CD4-positive, CD25-positive, alpha-beta regulatory T cell (primary cell): ENCODE measurements around the gene NPB. TPM values are rescaled to one million over a fixed set of nuclear protein-coding genes. Genes with fewer than 3 reads are reported as not detected.

Experiments used
- ATAC-seq, 2 donors: fragments of 150-1000 bp; cut with Tn5 transposase; one replicate each; pipeline ENCODE4 v1.10.0; 2021; ENCODE audit warnings: low read depth in 2 of 2, moderate number of reproducible peaks in 2 of 2, moderate library complexity in 1 of 2
- DNase-seq, 3 donors: peaks; one replicate each; pipeline versions ENCODE4 v3.0.0 to v3.0.0-alpha.2; 2012 to 2022; ENCODE audit warnings: mixed read lengths in 1 of 3
- H3K27ac ChIP-seq: one replicate; pipeline ENCODE4 v1.7.0; 2013; ENCODE audit warnings: mild to moderate bottlenecking, low read length; ENCODE audit not compliant: insufficient read depth, poor library complexity, severe bottlenecking
- H3K27me3 ChIP-seq: one replicate; pipeline ENCODE4 v1.7.0; 2013; ENCODE audit warnings: low read length; ENCODE audit not compliant: control insufficient read depth, insufficient read depth
- H3K36me3 ChIP-seq: one replicate; pipeline ENCODE4 v1.7.0; 2013; ENCODE audit warnings: mild to moderate bottlenecking, low read length, moderate library complexity; ENCODE audit not compliant: control insufficient read depth, insufficient read depth
- H3K4me1 ChIP-seq: 2 replicates; pipeline ENCODE4 v1.7.0; 2013; ENCODE audit warnings: mild to moderate bottlenecking, low read length; ENCODE audit not compliant: insufficient read depth, control insufficient read depth, poor library complexity, severe bottlenecking
- H3K4me3 ChIP-seq: one replicate; pipeline ENCODE4 v1.7.0; 2013; ENCODE audit warnings: low read depth, mild to moderate bottlenecking, low read length, moderate library complexity
- H3K9me3 ChIP-seq, 2 experiments: 1 replicate in 1 of 2; 2 replicates in 1 of 2; pipeline ENCODE4 v1.7.0; 2013; ENCODE audit warnings: low read length in 2 of 2, mild to moderate bottlenecking in 1 of 2, moderate library complexity in 1 of 2; ENCODE audit not compliant: control insufficient read depth in 2 of 2
- H3K27ac Mint-ChIP-seq, 3 donors: one replicate each; pipeline ENCODE4 v1.8.0; 2020 to 2022; ENCODE audit warnings: mild to moderate bottlenecking in 3 of 3, mixed read lengths in 3 of 3, moderate library complexity in 2 of 3
- H3K27me3 Mint-ChIP-seq: one replicate; pipeline ENCODE4 v1.8.0; 2022; ENCODE audit warnings: mild to moderate bottlenecking, mixed read lengths
- H3K36me3 Mint-ChIP-seq: one replicate; pipeline ENCODE4 v1.8.0; 2020; ENCODE audit warnings: mixed read lengths
- H3K4me1 Mint-ChIP-seq, 4 donors: one replicate each; pipeline ENCODE4 v1.8.0; 2020 to 2022; ENCODE audit warnings: mixed read lengths in 4 of 4, mild to moderate bottlenecking in 1 of 4
- H3K4me3 Mint-ChIP-seq, 4 donors: one replicate each; pipeline ENCODE4 v1.8.0; 2020 to 2022; ENCODE audit warnings: mild to moderate bottlenecking in 4 of 4, mixed read lengths in 4 of 4, moderate library complexity in 3 of 4
- H3K9me3 Mint-ChIP-seq, 7 donors: one replicate each; pipeline ENCODE4 v1.8.0; 2020 to 2022; ENCODE audit warnings: mixed read lengths in 7 of 7, mild to moderate bottlenecking in 3 of 7, moderate library complexity in 2 of 7
- polyA plus RNA-seq, 4 donors: library from polyadenylated mRNA; unstranded; fragments of 300-500 nt; fragmentation: Illumina TruSeq; gene quantifications; one replicate each; pipeline ENCODE4 v1.2.3, GENCODE V29; 2021
- total RNA-seq: library from RNA; stranded (reverse); gene quantifications from one replicate; pipeline ENCODE4 v1.2.3, GENCODE V29; 2022

NPB gene
- total and polyA plus RNA-seq, 5 donors from 2014 or later = 0.10 TPM; not detected in 4

DNA sequence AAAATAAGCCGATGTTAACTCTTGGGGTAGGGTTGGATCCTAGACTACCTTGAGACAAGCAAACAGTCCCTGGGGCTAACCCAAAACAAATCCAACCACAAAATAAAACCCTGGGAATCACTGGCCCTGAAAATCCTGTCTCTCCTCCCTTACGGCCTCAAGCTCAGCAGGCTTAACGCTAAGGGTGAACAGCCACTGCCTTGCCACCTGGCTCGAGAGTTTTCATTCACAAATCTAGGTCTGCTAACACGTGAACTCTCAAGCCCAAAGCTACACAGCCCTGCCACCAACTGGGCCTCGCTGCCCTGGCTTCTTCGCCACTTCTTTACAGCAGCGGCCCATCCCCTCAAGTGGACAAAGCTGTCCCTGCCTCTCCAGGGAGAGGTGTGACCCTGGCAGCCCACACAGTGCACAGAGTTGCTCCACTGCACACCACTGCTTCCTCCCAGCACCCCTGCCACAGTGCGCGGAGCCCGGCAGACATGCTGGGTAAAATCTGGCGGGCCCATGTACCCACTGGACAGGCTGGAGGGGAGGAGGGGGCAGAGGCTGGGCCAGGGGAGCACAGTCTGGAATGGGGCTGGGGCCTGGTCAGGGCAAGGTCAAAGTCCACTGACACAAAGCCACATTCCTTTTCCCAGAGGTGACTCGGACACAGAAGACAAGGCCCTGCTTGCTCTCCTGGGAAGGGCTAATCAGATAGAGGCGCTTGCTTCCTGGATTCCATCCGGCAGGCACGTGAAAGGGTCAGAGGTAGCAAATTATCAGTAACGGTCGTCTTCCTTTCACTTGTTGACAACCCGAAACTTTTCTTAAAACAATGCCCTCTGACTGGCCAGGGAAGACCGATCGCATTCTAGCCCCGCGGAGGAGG, 8.2 kb downstream of the NPB start:
- Mint-ChIP-seq H3K36me3 (peaks cover 9% of the 10 kb centered on the region), H3K4me1 (peaks cover 0 to 15% (median 3%) of the 10 kb centered on the region in 4 donors), H3K4me3 (peak overlapping the region; percentile 75 to 88 (median 86)), H3K27me3 (no peaks in the 10 kb centered on the region), H3K9me3 (no peaks in the 10 kb centered on the region), H3K27ac (peak overlapping the region in 1 of 3 donors; percentile 78)
- Histone ChIP-seq H3K4me3 (peak overlapping the region; percentile 65), H3K27ac (no peak overlapping the region), H3K9me3 (no peaks in the 10 kb centered on the region), H3K27me3 (no peaks in the 10 kb centered on the region), H3K4me1 (peaks cover 18% of the 10 kb centered on the region), H3K36me3 (peaks cover 28% of the 10 kb centered on the region)
- DNase-seq (no peak), ATAC-seq (no peak)

DNA sequence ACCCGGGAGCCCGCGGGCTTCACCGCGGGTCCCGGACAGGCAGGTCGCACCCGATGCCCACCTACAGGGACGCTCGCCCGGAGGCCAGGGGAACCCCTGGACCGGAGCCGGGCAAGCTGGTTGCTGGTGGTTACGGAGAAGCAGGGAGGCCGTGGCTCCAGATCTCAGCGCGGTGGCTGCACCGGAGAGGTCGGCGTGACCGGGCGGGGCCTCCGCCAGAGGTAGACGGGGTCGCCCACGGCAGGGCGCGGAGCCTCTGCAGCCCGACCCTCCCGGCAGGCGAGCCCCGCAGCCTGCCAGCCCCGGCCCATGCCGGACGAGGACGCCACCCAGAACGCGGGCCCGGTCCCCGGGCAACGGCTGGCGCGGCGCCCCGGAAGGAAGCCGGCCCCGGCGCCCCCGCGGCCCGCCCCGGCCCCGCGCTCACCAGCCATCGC, 8.8 kb downstream of the NPB start:
- Histone ChIP-seq H3K4me3 (peak overlapping the region; percentile 65), H3K4me1 (peaks cover 20% of the 10 kb centered on the region), H3K36me3 (peaks cover 34% of the 10 kb centered on the region), H3K9me3 (no peaks in the 10 kb centered on the region), H3K27me3 (no peaks in the 10 kb centered on the region), H3K27ac (no peak overlapping the region)
- H3K27ac Mint-ChIP-seq = no peak overlapping the region
- H3K9me3 Mint-ChIP-seq = no peaks in the 10 kb centered on the region
- H3K4me3 Mint-ChIP-seq = peak overlapping the region; percentile 75 to 88 (median 86)
- no peaks in the 10 kb centered on the region for H3K27me3 Mint-ChIP-seq
- H3K4me1 Mint-ChIP-seq = peaks cover 0 to 17% (median 4%) of the 10 kb centered on the region in 4 donors
- DNase-seq (no peak), ATAC-seq (peak in 1 of 2 donors; percentile 24)
- peaks cover 9% of the 10 kb centered on the region for H3K36me3 Mint-ChIP-seq

DNA sequence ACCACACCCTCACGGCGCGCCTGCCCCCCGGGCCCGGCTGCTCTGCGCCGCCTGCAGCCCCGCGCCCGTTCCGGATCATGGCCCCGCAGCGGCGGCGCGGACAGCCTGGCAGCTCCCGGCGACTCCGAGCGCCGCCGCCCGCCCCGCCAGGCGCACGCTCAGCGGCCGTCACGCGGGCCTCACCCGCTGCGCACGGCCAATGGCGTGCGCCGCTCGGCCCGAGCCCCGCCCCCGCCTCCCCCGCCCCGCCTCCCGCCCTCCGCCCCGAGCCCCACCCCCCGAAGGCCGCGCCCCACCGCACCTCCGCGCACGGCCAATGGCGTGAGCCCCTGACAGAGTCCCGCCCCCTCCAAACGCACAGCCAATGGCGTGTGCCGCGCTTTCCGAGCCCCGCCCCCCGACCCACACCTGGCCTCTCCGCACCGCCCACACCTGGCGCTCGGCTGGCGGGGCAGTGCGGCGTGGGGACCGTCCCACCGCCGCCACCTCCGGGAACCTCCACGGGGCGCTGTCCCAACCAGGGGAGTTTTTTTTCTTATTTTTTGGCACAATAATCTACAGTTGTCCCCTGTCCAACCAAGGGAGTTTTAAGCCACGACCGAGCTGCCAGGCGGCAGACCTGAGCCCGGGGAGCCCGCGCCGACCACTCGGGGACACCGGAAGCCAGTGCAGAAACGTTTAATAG, 9.4 kb downstream of the NPB start, which contains the start of gene PCYT2:
TSS of gene PCYT2 (minus strand) at position 123 of the 685 bp plus-strand sequence. CDS start at position 79, 44 bp downstream.
- peak; percentile 92 to 94 for ATAC-seq
- Mint-ChIP-seq H3K9me3 (no peaks in the 10 kb centered on the region), H3K4me3 (peak within 1 kb of the TSS; percentile 82 to 88 (median 87)), H3K27ac (peak within 1 kb of the TSS in 1 of 3 donors; percentile 78), H3K27me3 (no peaks in the 10 kb centered on the region), H3K4me1 (peaks cover 0 to 21% (median 5%) of the 10 kb centered on the region in 4 donors), H3K36me3 (peaks cover 9% of the 10 kb centered on the region)
- Histone ChIP-seq H3K4me3 (peak within 1 kb of the TSS; percentile 65), H3K36me3 (peaks cover 36% of the 10 kb centered on the region), H3K9me3 (no peaks in the 10 kb centered on the region), H3K4me1 (peaks cover 24% of the 10 kb centered on the region), H3K27me3 (no peaks in the 10 kb centered on the region), H3K27ac (peak within 1 kb of the TSS; percentile 63)
- peak; percentile 91 to 94 (median 93) for DNase-seq

DNA sequence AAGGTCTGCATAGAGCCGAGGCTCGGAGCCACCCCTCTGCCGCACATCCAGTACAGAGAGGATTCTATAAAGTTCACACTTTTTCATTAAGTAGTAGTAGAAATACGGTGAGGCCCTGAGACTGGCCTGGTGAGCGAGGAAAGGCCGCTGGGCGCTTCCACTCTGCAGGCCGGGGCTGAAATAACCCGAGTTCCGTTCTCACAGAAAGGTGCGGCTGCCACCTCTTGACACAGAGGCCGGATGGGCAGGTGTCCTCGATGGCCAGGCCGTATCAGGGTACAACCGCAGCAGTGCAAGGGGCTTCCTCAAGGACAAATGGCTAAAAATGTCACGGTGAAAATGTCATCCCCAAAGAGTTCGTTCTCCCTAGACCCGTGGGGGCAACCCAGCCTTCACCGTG, 9.9 kb downstream of the NPB start:
- H3K4me3 ChIP-seq = no peak overlapping the region
- peaks cover 29% of the 10 kb centered on the region for H3K4me1 ChIP-seq
- Mint-ChIP-seq H3K36me3 (peaks cover 9% of the 10 kb centered on the region), H3K9me3 (no peaks in the 10 kb centered on the region), H3K27me3 (no peaks in the 10 kb centered on the region), H3K27ac (no peak overlapping the region), H3K4me3 (peak overlapping the region; percentile 71 to 87 (median 80)), H3K4me1 (peaks cover 0 to 27% (median 9%) of the 10 kb centered on the region in 4 donors)
- no peaks in the 10 kb centered on the region for H3K27me3 ChIP-seq
- ATAC-seq (no peak), DNase-seq (no peak)
- peak overlapping the region; percentile 63 for H3K27ac ChIP-seq
- H3K36me3 ChIP-seq = peaks cover 36% of the 10 kb centered on the region
- H3K9me3 ChIP-seq = no peaks in the 10 kb centered on the region

DNA sequence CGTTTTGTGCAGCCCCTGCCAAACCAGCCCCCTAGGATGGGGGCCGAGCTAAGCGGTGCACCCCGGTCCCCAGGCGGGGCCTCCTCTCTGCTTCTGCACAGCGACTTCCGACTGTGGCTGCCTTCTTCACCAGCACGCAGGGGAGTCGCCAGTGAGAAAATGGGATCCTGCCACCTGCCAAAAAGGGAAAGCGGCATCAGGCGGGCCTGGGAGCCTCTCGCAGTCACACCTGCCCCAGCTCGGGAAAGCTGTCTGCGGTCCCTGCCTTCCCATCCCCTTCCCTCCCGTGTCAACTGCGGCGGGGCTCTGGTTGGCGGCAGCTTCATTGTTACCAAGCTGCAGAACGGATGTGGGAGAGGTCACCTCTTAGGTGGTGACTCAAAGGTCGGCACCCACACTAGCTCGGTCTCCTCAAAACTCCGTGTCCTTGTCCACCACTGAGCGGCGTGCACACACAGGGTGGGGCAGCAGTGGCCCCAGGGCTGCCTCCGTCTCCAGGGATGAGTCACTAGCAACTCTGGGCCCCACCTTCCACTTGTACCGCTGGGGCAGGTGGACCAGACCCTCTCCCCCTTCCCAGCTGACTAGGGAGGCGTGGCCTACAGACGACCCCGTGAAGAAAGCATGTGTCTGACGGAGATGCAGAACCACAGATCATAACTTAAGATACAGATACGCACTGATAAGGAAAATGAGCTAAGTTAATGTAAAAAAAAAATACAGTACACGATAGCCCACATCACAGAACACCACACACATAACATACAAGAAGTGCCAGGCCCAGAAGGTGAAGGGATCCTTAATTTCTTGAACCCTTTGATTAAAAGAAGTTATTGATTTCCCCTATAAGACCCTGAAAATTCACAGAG, 10.6 kb downstream of the NPB start:
- Mint-ChIP-seq H3K9me3 (no peaks in the 10 kb centered on the region), H3K4me1 (peaks cover 0 to 31% (median 12%) of the 10 kb centered on the region in 4 donors), H3K36me3 (peaks cover 9% of the 10 kb centered on the region), H3K27me3 (no peaks in the 10 kb centered on the region), H3K4me3 (peak overlapping the region; percentile 59 to 83 (median 72)), H3K27ac (no peak overlapping the region)
- ATAC-seq = no peak
- H3K36me3 ChIP-seq = peaks cover 36% of the 10 kb centered on the region
- no peak for DNase-seq
- H3K27me3 ChIP-seq = no peaks in the 10 kb centered on the region
- H3K9me3 ChIP-seq = no peaks in the 10 kb centered on the region
- H3K27ac ChIP-seq = peak overlapping the region; percentile 63
- H3K4me3 ChIP-seq = no peak overlapping the region
- peaks cover 35% of the 10 kb centered on the region for H3K4me1 ChIP-seq

DNA sequence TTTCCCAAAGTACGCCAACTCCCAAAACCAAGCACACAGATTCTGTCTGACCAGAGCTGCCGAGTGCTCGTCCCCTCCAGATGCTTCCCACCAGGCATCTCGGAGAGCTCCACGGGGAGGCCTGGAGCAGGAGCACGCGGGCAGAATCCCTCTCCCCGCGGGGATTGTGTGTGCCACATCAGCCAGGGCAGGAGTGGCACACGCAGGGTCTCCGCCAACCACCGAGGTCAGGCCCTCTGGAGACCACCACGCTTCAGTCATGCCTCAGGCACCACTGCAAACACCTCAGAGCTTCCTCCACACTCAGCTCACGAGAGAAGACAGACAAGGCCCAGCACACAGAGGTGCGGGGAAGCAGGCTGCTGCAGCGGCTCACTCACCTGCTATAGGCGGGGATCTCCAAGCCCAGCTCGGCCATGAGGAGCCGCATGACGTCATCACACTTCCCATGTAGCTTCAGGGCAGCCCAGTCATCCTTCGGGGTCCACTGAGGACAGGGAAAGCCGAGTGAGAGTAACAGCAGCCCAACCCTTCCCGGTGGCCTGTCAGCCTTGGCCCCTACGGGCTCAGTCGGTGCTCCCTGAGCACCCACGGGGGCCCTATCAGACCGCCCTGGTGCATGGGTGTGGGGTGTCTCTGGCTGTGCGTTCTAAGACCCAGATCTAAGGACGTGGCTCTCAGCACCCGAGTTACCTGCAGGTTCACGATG, 11.5 kb downstream of the NPB start:
- ATAC-seq (no peak), DNase-seq (no peak)
- peaks cover 40% of the 10 kb centered on the region for H3K4me1 ChIP-seq
- H3K27ac Mint-ChIP-seq = no peak overlapping the region
- H3K36me3 ChIP-seq = peaks cover 36% of the 10 kb centered on the region
- peaks cover 0 to 38% (median 15%) of the 10 kb centered on the region in 4 donors for H3K4me1 Mint-ChIP-seq
- no peaks in the 10 kb centered on the region for H3K27me3 Mint-ChIP-seq
- no peak overlapping the region for H3K4me3 ChIP-seq
- peak overlapping the region in 3 of 4 donors; percentile 59 to 94 (median 65) for H3K4me3 Mint-ChIP-seq
- H3K9me3 Mint-ChIP-seq = no peaks in the 10 kb centered on the region
- peaks cover 9% of the 10 kb centered on the region for H3K36me3 Mint-ChIP-seq
- H3K9me3 ChIP-seq = no peaks in the 10 kb centered on the region
- H3K27ac ChIP-seq = no peak overlapping the region
- no peaks in the 10 kb centered on the region for H3K27me3 ChIP-seq
